Activated CD4-positive, alpha-beta T cell treated with anti-CD3 and anti-CD28 coated beads, Interleukin-2, Interleukin-6, amounts not matched to agents 100 ng/mL and 50 ng/mL, durations not matched to agents 16 hours and 8 hours (primary cell): ENCODE results near the gene AGBL4.
"Not testable (repeated sequence)": the region's sequence is repeated elsewhere in the genome, so short reads cannot be mapped to it uniquely, and the experiment has no call there.

ENCODE experiments used
- DNase-seq: peaks from one replicate; pipeline ENCODE4 v3.0.0-alpha.2; 2020

The AGBL4 gene

DNA sequence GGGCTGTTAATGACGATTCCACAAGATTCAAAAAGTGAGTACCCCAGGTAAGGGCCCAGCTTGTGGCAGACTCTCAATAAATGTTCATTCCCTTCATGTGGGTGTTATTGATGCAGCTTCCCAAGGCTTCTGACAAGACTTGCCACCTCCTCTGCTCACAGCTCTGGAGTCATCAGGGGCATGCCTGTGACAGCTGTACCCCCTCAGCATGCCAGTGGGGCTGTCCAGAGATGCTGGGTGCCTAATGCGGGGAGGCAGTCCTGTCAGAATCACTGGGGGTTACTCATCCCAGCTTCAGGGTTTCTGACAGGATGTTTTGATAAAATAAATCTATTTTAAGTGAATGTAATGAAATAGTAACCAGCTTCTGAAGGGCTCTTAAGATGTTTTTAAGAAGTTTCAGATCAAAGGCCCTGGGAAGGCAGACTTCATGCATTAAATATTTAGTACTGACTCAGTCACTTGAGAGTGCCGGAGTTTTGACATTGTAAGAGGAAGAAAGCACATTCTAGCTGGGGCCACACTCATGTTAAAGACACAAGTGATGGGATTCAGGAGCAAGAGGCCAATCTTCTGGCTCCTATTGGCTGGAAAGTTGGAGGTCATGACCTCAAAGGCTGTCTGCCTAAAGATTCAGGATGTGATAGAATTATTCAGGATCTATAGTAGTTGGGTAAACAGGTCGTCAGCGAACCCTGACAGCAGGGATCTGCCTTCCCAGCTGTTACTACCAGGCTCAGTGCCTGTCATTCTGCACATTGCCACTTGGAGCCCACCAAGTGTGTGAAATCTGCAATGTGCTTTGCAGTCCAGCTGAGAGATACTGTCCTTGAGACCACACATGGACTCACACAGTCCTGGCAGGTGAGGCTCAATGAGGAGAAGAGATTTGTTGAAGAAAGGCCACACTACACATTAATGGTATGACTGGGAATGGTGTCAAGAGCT, 1007.5 kb downstream of the AGBL4 start:
- DNase-seq = no peak

- peak; percentile 8 for DNase-seq
Observed at GRCh38 chr1:49013079-49013478, 1010.7 kb downstream of the AGBL4 start.

DNA sequence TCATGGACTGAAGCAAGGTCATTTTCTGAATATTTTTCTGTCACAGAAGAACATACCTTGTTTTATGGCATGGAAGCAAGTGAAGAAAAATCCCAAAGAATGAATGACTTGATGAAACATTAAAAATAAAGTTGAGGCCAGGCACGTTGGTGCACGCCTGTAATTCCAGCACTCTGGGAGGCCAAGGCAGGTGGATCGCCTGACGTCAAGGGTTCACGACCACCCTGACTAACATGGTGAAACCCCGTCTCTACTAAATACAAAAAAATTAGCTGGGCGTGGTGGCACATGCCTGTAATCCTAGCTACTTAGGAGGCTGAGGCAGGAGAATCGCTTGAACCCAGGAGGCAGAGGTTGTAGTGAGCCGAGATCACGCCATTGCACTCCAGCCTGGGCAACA, 1020.8 kb downstream of the AGBL4 start:
- not testable (repeated sequence) for DNase-seq

- DNase-seq = no peak
Observed at GRCh38 chr1:48999321-48999720, 1024.4 kb downstream of the AGBL4 start.

DNA sequence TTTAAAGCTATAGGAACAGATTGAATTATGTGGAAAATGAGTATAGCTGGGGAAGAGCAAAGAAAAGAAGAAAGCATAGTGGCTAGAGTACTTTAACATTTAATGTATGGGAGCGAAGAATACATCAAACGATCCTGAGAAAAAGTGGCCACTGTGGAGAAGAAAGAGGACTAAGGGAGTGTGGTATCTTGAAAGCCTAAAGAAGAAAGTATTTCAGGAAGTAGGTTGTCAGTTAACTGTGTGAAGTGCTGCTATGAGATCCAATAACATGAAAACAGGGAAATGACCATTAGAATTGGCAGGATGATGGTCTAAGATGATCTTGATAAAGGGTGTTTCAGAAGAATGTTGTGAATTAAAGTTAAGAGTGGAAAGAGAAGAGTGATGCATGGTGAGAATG, 1027.4 kb downstream of the AGBL4 start:
- DNase-seq = no peak

- no peak for DNase-seq
Observed at GRCh38 chr1:48988633-48989197, 1035.0 kb downstream of the AGBL4 start.

- DNase-seq = no peak
Observed at GRCh38 chr1:48979940-48980339, 1043.8 kb downstream of the AGBL4 start.

GRCh38 chr1:48978413-48978812, 1045.3 kb downstream of the AGBL4 start:
- DNase-seq = no peak

GRCh38 chr1:48977273-48977672, 1046.5 kb downstream of the AGBL4 start:
- DNase-seq = no peak

GRCh38 chr1:48969971-48970370, 1053.8 kb downstream of the AGBL4 start:
- DNase-seq = no peak

- no peak for DNase-seq
Observed at GRCh38 chr1:48967318-48967717, 1056.4 kb downstream of the AGBL4 start.

GRCh38 chr1:48966583-48966982, 1057.2 kb downstream of the AGBL4 start:
- DNase-seq = no peak

DNA sequence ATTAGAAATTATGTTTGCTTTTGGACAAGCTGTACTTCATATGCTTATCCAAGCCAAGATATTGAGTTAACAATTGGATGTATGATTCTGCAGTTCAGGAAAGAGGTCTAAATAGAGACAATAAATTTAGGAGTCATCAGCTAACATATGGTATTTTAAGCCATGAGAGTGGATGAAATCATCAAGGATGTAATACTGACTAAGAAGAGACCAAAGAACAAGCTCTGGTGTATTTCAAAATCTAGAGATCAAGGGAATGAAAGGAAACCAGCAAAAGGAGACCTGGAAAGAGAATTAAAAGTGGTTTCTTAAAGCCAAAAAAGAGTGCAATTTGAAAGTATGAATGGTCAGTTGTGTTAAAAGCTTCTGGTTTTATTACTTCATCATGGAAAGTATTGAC, 1063.4 kb downstream of the AGBL4 start:
- no peak for DNase-seq

GRCh38 chr1:48955774-48956173, 1068.0 kb downstream of the AGBL4 start:
- DNase-seq = no peak

DNA sequence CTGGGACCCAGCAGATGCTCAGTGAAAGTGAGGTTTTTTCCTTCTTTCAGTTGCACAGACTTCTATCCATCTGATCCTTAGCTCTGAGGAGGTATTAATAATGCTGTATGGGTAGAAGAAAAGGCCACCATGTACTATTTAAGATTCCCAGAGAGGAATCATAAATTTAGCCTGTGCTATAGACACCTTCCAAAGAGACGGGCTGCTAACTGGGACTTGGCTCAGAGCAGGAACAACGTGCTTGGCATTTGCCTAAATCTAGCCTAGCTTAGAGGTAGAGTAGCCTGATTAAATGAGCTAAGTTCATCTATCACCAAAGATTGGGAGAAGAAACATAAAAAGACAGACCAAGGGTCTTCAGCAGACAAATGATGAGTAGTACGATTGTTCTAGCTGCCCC, 1070.1 kb downstream of the AGBL4 start:
- DNase-seq = no peak

- no peak for DNase-seq
Observed at GRCh38 chr1:48948562-48948961, 1075.2 kb downstream of the AGBL4 start.

DNA sequence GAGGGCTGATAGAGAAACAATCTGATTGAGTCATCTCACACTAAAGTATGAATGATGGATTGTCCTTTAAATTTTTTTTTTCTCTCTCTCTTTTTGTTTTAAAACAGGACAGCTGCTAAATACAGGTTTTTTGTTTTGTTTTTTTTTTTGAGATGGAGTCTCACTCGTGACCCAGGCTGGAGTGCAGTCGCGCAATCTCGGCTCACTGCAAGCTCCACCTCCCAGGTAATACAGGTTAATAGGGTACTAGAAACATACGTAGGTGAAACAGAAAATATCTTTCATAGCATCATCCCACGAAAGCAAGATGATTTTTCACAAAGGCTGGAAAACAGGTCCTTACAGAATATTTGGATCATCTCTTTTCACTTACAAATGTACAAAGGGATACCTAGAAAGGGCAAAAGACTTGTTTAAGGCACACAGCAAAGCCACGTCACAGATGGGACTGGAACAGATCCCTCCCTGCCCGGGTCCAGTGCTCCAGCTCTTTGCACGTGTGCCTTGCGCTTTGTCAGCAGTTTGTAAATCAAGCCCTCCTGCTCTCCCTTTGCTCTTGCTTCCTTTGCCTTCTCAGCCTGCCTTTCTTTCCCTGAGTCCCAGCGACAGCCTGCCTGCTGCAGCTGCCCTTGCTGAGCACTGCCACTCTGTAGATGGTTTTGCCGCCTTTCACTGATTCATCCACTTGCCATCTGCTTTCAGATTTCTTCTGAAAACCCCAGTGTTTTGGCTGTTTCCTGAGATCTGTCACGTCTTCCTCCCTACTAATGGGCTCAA, 1075.8 kb downstream of the AGBL4 start:
- no peak for DNase-seq

DNA sequence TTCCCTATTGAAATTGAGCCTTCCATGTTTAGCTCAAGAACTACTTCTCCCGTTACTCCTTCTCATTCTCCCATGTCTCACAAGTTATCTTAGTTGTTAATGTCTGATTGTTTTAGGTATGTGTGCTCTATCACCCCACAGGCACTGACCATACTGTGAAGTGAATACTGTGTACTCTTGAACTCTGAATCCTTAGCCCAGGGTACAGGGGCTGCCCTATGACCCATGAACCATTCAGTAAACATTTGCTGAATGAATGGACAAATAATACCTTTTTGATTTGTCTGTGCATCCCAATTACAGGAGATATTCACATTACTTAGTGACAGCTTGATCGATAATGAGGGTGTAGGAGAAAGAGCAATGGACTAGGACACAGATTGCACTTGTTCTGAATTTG, 1077.7 kb downstream of the AGBL4 start:
- DNase-seq = no peak

DNA sequence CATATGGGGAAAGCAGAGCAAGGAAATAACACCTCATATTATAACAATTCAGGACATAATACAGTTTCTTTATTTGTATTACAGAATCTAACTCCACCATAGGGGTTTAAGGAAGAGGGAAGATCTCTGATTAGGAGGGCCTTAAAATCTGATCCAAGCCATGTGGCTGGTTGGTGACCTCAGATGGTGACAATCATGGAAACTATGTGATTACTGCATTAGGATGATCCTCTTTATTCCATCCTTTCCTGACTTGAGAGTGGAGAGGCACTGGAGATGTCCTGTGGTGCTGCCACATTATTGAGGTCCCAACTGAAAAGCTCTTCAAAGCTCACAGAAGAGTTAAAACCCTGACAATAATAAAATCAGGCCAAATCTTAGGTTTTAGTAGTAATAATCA, 1078.9 kb downstream of the AGBL4 start:
- no peak for DNase-seq

GRCh38 chr1:48943826-48944225, 1079.9 kb downstream of the AGBL4 start:
- DNase-seq = no peak

GRCh38 chr1:48943393-48943792, 1080.4 kb downstream of the AGBL4 start:
- DNase-seq = no peak

GRCh38 chr1:48940962-48941732, 1082.6 kb downstream of the AGBL4 start:
- DNase-seq = no peak

- no peak for DNase-seq
Observed at GRCh38 chr1:48940354-48940753, 1083.4 kb downstream of the AGBL4 start.
